ENCODE measurements around the gene AIFM2. TPM values are rescaled to one million over a fixed set of nuclear protein-coding genes. Genes with fewer than 3 reads are reported as not detected.

The AIFM2 gene
- polyA plus RNA-seq, 3 donors: 0.28 to 2.1 (median 0.41) TPM

DNA sequence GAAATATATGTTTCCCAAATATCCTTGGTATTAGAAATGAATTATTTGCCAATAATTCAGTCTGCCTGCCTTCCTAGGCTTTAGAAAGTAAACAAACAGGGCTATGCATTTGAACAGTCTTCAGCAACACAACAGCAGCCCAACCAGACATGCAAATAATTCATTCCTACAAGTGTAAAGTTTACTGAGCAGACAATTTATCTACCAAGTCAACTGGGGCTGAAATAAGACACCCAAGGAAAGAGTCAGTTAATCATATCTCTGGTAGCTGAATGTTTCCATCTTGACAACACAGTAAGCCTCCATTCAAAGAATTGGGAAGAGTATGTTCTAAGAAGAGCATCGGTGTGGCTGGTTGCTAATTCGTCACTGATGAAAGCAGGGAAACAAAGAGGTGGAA is 38.4 kb downstream of the AIFM2 start:
- no peak overlapping the region for H3K9ac ChIP-seq (ENCODE audit: insufficient read depth, low read length, poor library complexity, severe bottlenecking)
- H3K9me3 Mint-ChIP-seq: no peaks in the 10 kb centered on the region
- TF ChIP-seq, protein P1, sequence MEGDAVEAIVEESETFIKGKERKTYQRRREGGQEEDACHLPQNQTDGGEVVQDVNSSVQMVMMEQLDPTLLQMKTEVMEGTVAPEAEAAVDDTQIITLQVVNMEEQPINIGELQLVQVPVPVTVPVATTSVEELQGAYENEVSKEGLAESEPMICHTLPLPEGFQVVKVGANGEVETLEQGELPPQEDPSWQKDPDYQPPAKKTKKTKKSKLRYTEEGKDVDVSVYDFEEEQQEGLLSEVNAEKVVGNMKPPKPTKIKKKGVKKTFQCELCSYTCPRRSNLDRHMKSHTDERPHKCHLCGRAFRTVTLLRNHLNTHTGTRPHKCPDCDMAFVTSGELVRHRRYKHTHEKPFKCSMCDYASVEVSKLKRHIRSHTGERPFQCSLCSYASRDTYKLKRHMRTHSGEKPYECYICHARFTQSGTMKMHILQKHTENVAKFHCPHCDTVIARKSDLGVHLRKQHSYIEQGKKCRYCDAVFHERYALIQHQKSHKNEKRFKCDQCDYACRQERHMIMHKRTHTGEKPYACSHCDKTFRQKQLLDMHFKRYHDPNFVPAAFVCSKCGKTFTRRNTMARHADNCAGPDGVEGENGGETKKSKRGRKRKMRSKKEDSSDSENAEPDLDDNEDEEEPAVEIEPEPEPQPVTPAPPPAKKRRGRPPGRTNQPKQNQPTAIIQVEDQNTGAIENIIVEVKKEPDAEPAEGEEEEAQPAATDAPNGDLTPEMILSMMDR (IDR thresholded peaks at IDR 0.05): no peak
- WGBS (ENCODE audit: insufficient coverage): no CpG with 5 or more reads among the region's 2 CpGs
- H3K79me2 ChIP-seq (ENCODE audit: insufficient read depth, low read length): no peaks in the 10 kb centered on the region
- peaks cover 7 to 10% of the 10 kb centered on the region in 2 donors for H3K36me3 Mint-ChIP-seq
- no peaks in the 10 kb centered on the region for H3K27me3 ChIP-seq (ENCODE audit: control insufficient read depth in 2 of 2, insufficient read depth in 2 of 2, low read length in 2 of 2)
- H2AFZ ChIP-seq (ENCODE audit: insufficient read depth, low read depth, low read length, poor library complexity, severe bottlenecking): no peak overlapping the region
- DNase-seq: no peak
- H3K4me2 ChIP-seq (replicated peaks; ENCODE audit: extremely low read depth, low read length, poor library complexity, severe bottlenecking): no peak overlapping the region
- no peaks in the 10 kb centered on the region for H4K20me1 ChIP-seq (ENCODE audit: insufficient read depth, low read length)
- H3K27me3 Mint-ChIP-seq (ENCODE audit: low read depth in 3 of 3): peaks cover 0 to 4% (median 1%) of the 10 kb centered on the region in 3 donors
- H3K9me3 ChIP-seq (replicated peaks in 1 of 2; ENCODE audit: control insufficient read depth in 1 of 2, insufficient read depth in 1 of 2, low read length in 2 of 2): no peaks in the 10 kb centered on the region
- H3K4me3 ChIP-seq (replicated peaks in 1 of 3; ENCODE audit: low read depth in 2 of 3, low read length in 3 of 3): no peak overlapping the region
- peaks cover 0 to 12% of the 10 kb centered on the region in 2 donors for H3K36me3 ChIP-seq (replicated peaks in 1 of 2; ENCODE audit: control insufficient read depth in 1 of 2, insufficient read depth in 2 of 2, low read length in 2 of 2)
- H3K4me1 Mint-ChIP-seq: peaks cover 5% of the 10 kb centered on the region
- no peak overlapping the region for H3K4me3 Mint-ChIP-seq
- no peak overlapping the region for H3K27ac ChIP-seq (ENCODE audit: low read depth in 1 of 2, low read length in 2 of 2)
- intact Hi-C loops (cut with micrococcal nuclease): no loop called here
- no peak overlapping the region for H3K27ac Mint-ChIP-seq
- no peaks in the 10 kb centered on the region for H3K4me1 ChIP-seq (ENCODE audit: control insufficient read depth in 1 of 2, insufficient read depth in 2 of 2, low read length in 2 of 2)

DNA sequence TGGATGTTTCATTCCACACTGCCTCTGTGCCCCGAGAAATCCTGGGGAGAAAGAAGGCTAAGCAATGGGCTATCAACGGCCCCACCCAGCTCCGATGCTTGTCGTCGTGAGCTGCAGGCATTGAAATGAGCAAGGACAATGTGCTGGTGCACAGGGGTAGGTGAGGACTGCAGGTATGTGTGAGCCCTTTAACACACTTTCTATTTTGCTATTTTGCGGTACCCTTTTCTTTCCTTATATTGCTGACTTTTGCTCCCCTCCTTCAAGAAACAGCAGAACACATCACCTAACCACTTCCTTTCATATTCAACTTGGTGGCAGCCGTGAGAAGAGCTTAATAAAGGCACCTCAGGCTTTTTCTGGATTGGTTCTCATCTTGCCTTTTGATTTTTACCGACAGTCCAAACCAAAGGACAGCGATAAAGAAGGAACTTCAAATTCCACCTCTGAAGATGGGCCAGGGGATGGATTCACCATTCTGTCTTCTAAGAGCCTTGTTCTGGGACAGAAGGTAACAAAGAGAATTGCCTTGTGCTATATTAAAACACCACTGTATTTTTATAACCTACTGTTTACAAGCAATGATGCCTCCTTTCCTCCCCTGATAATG is 39.2 kb downstream of the AIFM2 start:
- Mint-ChIP-seq H3K27me3 (ENCODE audit: low read depth in 3 of 3) (peaks cover 0 to 6% (median 1%) of the 10 kb centered on the region in 3 donors), H3K4me3 (no peak overlapping the region), H3K4me1 (peaks cover 5% of the 10 kb centered on the region), H3K36me3 (peaks cover 7 to 10% of the 10 kb centered on the region in 2 donors), H3K9me3 (no peaks in the 10 kb centered on the region), H3K27ac (no peak overlapping the region)
- H3K4me2 ChIP-seq (replicated peaks; ENCODE audit: extremely low read depth, low read length, poor library complexity, severe bottlenecking): no peak overlapping the region
- H2AFZ ChIP-seq (ENCODE audit: insufficient read depth, low read depth, low read length, poor library complexity, severe bottlenecking): no peak overlapping the region
- H3K79me2 ChIP-seq (ENCODE audit: insufficient read depth, low read length): no peaks in the 10 kb centered on the region
- H3K4me3 ChIP-seq (replicated peaks in 1 of 3; ENCODE audit: low read depth in 2 of 3, low read length in 3 of 3): no peak overlapping the region
- no peaks in the 10 kb centered on the region for H3K4me1 ChIP-seq (ENCODE audit: control insufficient read depth in 1 of 2, insufficient read depth in 2 of 2, low read length in 2 of 2)
- WGBS (ENCODE audit: insufficient coverage): 100% methylated on average over 2 of the region's 9 CpGs
- no peaks in the 10 kb centered on the region for H3K27me3 ChIP-seq (ENCODE audit: control insufficient read depth in 2 of 2, insufficient read depth in 2 of 2, low read length in 2 of 2)
- DNase-seq: no peak
- no peak overlapping the region for H3K27ac ChIP-seq (ENCODE audit: low read depth in 1 of 2, low read length in 2 of 2)
- intact Hi-C loops (cut with micrococcal nuclease): no loop called here
- H3K9ac ChIP-seq (ENCODE audit: insufficient read depth, low read length, poor library complexity, severe bottlenecking): no peak overlapping the region
- H3K36me3 ChIP-seq (replicated peaks in 1 of 2; ENCODE audit: control insufficient read depth in 1 of 2, insufficient read depth in 2 of 2, low read length in 2 of 2): peaks cover 0 to 12% of the 10 kb centered on the region in 2 donors
- H4K20me1 ChIP-seq (ENCODE audit: insufficient read depth, low read length): no peaks in the 10 kb centered on the region
- H3K9me3 ChIP-seq (replicated peaks in 1 of 2; ENCODE audit: control insufficient read depth in 1 of 2, insufficient read depth in 1 of 2, low read length in 2 of 2): no peaks in the 10 kb centered on the region
- TF ChIP-seq, protein P1 (IDR thresholded peaks at IDR 0.05): no peak
